ENCODE data around the gene GPR176. TPM values are rescaled to one million over a fixed set of nuclear protein-coding genes. Genes with fewer than 3 reads are reported as not detected.

GPR176 gene
- total RNA-seq, 2 experiments from 2014 or later, result 0.57 TPM; not detected in 1

- Histone ChIP-seq H3K4me1 (ENCODE audit: insufficient read depth, low read length, poor library complexity, severe bottlenecking) (no peaks in the 10 kb centered on the region), H3K9me3 (ENCODE audit: low read length) (no peaks in the 10 kb centered on the region), H3K79me2 (ENCODE audit: insufficient read depth, low read depth, low read length) (no peaks in the 10 kb centered on the region), H3K4me3 (ENCODE audit: low read depth, low read length, poor library complexity, severe bottlenecking) (no peak overlapping the region), H3K9me2 (ENCODE audit: insufficient read depth, low read length) (no peaks in the 10 kb centered on the region; the same call in 1 of the 2 replicates), H3K4me2 (ENCODE audit: low read length) (no peak overlapping the region), H2AFZ (ENCODE audit: low read length) (no peak overlapping the region), H3K27ac (ENCODE audit: low read depth, low read length, poor library complexity, severe bottlenecking) (no peak overlapping the region), H4K20me1 (ENCODE audit: insufficient read depth, low read length) (no peaks in the 10 kb centered on the region), H3K36me3 (ENCODE audit: insufficient read depth, low read length) (no peaks in the 10 kb centered on the region)
- TF ChIP-seq EZH2phosphoT487 (IDR thresholded peaks at IDR 0.05; ENCODE audit: borderline replicate concordance, low read depth, low read length), result no peak
- no peak for DNase-seq (ENCODE audit: low spot score)
- intact Hi-C loops (cut with micrococcal nuclease; ENCODE audit: unreplicated experiment), result no loop called here
- ChIA-PET POLR2A (interaction anchor here (0.6 kb wide), 1 partner anchor 17 kb away, joined by 3 read pairs; no protein-coding TSS in a partner anchor), CTCF (ENCODE audit: unreplicated experiment) (no interaction called here)
- no TSS peak for BruUV-seq (replicated peaks)
Observed at GRCh38 chr15:39834256-39834655, 85.8 kb downstream of the GPR176 start.

GRCh38 chr15:39833515-39833981 is 86.5 kb downstream of the GPR176 start:
- POLR2A ChIA-PET, result no interaction called here
- TF ChIP-seq EZH2phosphoT487 (IDR thresholded peaks at IDR 0.05; ENCODE audit: borderline replicate concordance, low read depth, low read length), result no peak
- TF ChIP-seq CTCF (conservative IDR thresholded peaks at IDR 0.05; ENCODE audit: low read length), result no peak
- CTCF ChIA-PET (ENCODE audit: unreplicated experiment), result no interaction called here
- H3K9me3 ChIP-seq (ENCODE audit: low read length), result no peaks in the 10 kb centered on the region
- H3K4me1 ChIP-seq (ENCODE audit: insufficient read depth, low read length, poor library complexity, severe bottlenecking), result no peaks in the 10 kb centered on the region
- no peaks in the 10 kb centered on the region for H3K36me3 ChIP-seq (ENCODE audit: insufficient read depth, low read length)
- no peak for DNase-seq (ENCODE audit: low spot score)
- H3K9me2 ChIP-seq (ENCODE audit: insufficient read depth, low read length), result no peaks in the 10 kb centered on the region; the same call in 1 of the 2 replicates
- BruUV-seq (replicated peaks), result no TSS peak
- no peaks in the 10 kb centered on the region for H4K20me1 ChIP-seq (ENCODE audit: insufficient read depth, low read length)
- intact Hi-C loops (cut with micrococcal nuclease; ENCODE audit: unreplicated experiment), result no loop called here
- no peaks in the 10 kb centered on the region for H3K79me2 ChIP-seq (ENCODE audit: insufficient read depth, low read depth, low read length)
- no peak overlapping the region for H3K4me2 ChIP-seq (ENCODE audit: low read length)
- no peak overlapping the region for H3K27ac ChIP-seq (ENCODE audit: low read depth, low read length, poor library complexity, severe bottlenecking)
- H2AFZ ChIP-seq (ENCODE audit: low read length), result no peak overlapping the region
- no peak overlapping the region for H3K4me3 ChIP-seq (ENCODE audit: low read depth, low read length, poor library complexity, severe bottlenecking)

- no TSS peak for BruUV-seq (replicated peaks)
- DNase-seq (ENCODE audit: low spot score), result no peak
- no peak overlapping the region for H3K4me2 ChIP-seq (ENCODE audit: low read length)
- CTCF ChIA-PET (ENCODE audit: unreplicated experiment), result no interaction called here
- no peaks in the 10 kb centered on the region for H3K4me1 ChIP-seq (ENCODE audit: insufficient read depth, low read length, poor library complexity, severe bottlenecking)
- H3K36me3 ChIP-seq (ENCODE audit: insufficient read depth, low read length), result no peaks in the 10 kb centered on the region
- H3K4me3 ChIP-seq (ENCODE audit: low read depth, low read length, poor library complexity, severe bottlenecking), result no peak overlapping the region
- no peaks in the 10 kb centered on the region for H3K9me2 ChIP-seq (ENCODE audit: insufficient read depth, low read length)
- POLR2A ChIA-PET, result interaction anchor here (1.0 to 1.5 kb wide), 3 partner anchors 8 to 31 kb away, joined by 3 to 5 read pairs (median 5); no protein-coding TSS in a partner anchor
- H4K20me1 ChIP-seq (ENCODE audit: insufficient read depth, low read length), result no peaks in the 10 kb centered on the region
- H3K27ac ChIP-seq (ENCODE audit: low read depth, low read length, poor library complexity, severe bottlenecking), result no peak overlapping the region
- intact Hi-C loops (cut with micrococcal nuclease; ENCODE audit: unreplicated experiment), result no loop called here
- TF ChIP-seq CTCF (conservative IDR thresholded peaks at IDR 0.05; ENCODE audit: low read length) (no peak), EZH2phosphoT487 (IDR thresholded peaks at IDR 0.05; ENCODE audit: borderline replicate concordance, low read depth, low read length) (no peak)
- H2AFZ ChIP-seq (ENCODE audit: low read length), result no peak overlapping the region
- H3K79me2 ChIP-seq (ENCODE audit: insufficient read depth, low read depth, low read length), result no peaks in the 10 kb centered on the region
- no peaks in the 10 kb centered on the region for H3K9me3 ChIP-seq (ENCODE audit: low read length)
Observed at GRCh38 chr15:39830166-39830565, 89.9 kb downstream of the GPR176 start.

Data from OCI-LY7 (cell line).